HL-60 (cell line): ENCODE data around the gene SLC44A5.

Experiments
- GABPA ChIP-seq: IDR thresholded peaks from 2 replicates; pipeline ENCODE4 v1.6.1; 2012; ENCODE audit warnings: low read depth
- POLR2AphosphoS5 ChIP-seq: IDR thresholded peaks from 2 replicates; pipeline ENCODE4 v1.6.1; 2012; ENCODE audit warnings: low read depth
- REST ChIP-seq: IDR thresholded peaks from 2 replicates; pipeline ENCODE4 v1.6.1; 2012; ENCODE audit warnings: low read depth; ENCODE audit not compliant: insufficient replicate concordance
- SPI1 ChIP-seq: IDR thresholded peaks from 2 replicates; pipeline ENCODE4 v1.6.1; 2012; ENCODE audit warnings: low read depth, mild to moderate bottlenecking, borderline replicate concordance
- TF ChIP-seq, protein P1 (sequence below): IDR thresholded peaks from one replicate; pipeline ENCODE4 v1.5.1; 2011; ENCODE audit warnings: low read length, control low read depth, inconsistent platforms; ENCODE audit not compliant: insufficient read depth

- no peak for TF ChIP-seq REST
- TF ChIP-seq, protein P1, sequence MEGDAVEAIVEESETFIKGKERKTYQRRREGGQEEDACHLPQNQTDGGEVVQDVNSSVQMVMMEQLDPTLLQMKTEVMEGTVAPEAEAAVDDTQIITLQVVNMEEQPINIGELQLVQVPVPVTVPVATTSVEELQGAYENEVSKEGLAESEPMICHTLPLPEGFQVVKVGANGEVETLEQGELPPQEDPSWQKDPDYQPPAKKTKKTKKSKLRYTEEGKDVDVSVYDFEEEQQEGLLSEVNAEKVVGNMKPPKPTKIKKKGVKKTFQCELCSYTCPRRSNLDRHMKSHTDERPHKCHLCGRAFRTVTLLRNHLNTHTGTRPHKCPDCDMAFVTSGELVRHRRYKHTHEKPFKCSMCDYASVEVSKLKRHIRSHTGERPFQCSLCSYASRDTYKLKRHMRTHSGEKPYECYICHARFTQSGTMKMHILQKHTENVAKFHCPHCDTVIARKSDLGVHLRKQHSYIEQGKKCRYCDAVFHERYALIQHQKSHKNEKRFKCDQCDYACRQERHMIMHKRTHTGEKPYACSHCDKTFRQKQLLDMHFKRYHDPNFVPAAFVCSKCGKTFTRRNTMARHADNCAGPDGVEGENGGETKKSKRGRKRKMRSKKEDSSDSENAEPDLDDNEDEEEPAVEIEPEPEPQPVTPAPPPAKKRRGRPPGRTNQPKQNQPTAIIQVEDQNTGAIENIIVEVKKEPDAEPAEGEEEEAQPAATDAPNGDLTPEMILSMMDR: no peak
- no peak for TF ChIP-seq GABPA
- TF ChIP-seq POLR2AphosphoS5: no peak
- TF ChIP-seq SPI1: no peak
Observed at GRCh38 chr1:75172556-75172955, 438.4 kb downstream of the SLC44A5 start.
